Fibroblast of skin of right biceps (primary cell): Measurements from ENCODE around the gene KPNA2.
"Not testable (repeated sequence)": the region's sequence is repeated elsewhere in the genome, so short reads cannot be mapped to it uniquely, and the experiment has no call there.

ENCODE experiments used
- DNase-seq: peaks from one replicate; pipeline ENCODE4 v3.0.0-alpha.2; 2013

KPNA2 gene

GRCh38 chr17:68020791-68021190 is 14.7 kb upstream of the KPNA2 start:
- not testable (repeated sequence) for DNase-seq

- DNase-seq = no peak
Observed at GRCh38 chr17:68021963-68022362, 13.6 kb upstream of the KPNA2 start.

DNA sequence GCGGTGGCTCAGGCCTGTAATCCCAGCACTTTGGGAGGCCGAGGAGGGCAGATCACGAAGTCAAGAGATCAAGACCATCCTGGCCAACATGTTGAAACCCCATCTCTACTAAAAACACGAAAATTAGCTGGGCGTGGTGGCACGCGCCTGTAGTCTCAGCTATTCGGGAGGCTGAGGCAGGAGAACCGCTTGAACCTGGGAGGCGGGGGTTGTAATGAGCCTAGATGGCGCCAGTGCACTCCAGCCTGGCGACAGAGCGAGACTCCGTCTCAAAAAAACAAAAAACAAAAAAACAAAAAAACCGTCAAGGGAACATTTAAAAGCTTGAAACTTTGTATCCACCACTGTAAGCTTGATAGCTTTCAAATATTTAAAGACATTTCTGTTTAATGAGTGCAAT is 13.0 kb upstream of the KPNA2 start:
- not testable (repeated sequence) for DNase-seq

GRCh38 chr17:68029512-68030215 is 5.9 kb upstream of the KPNA2 start:
- DNase-seq = no peak

DNA sequence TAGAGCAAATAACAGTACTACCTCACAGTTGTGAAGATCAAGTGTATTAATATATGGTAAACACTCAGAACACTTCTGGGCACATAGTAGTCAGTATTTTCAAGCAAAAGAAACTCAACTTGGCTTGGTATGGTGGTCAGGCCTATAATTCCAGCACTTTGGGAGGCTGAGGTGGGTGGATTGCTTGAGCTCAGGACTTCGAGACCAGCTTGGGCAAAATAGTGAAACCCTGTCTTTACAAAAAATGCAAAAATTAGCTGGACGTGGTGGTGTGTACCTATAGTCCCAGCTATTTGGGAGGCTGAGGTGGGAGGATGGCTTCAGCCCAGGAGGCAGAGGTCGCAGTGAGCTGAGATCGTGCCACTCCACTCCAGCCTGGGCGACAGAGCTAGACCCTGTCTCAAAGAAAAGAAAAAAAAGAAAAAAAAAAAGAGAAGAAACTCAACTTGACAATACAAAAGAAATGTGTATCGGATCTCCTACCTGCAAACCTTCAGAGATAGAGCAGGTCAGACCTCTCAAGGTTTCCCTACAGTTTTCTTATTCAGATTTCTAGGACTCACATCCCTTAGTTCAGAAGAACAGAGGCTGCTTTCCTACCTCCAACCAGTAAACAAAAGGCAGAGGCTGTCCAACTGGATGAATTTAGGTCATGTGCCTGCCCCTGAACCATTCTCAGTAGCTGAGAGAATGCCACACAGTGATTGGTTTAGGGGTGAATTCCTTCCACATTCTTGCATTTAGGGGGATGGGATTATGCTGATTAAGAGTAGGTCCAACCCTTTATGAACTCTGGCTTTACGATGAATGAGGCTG is 1.7 kb upstream of the KPNA2 start:
- DNase-seq = peak; percentile 83

GRCh38 chr17:68034452-68034776 is 1.1 kb upstream of the KPNA2 start:
- DNase-seq = no peak

GRCh38 chr17:68035131-68035522 is 408 bp upstream of the KPNA2 start:
- no peak for DNase-seq

GRCh38 chr17:68036304-68037147 is 991 bp downstream of the KPNA2 start:
- DNase-seq = peak; percentile 74

DNA sequence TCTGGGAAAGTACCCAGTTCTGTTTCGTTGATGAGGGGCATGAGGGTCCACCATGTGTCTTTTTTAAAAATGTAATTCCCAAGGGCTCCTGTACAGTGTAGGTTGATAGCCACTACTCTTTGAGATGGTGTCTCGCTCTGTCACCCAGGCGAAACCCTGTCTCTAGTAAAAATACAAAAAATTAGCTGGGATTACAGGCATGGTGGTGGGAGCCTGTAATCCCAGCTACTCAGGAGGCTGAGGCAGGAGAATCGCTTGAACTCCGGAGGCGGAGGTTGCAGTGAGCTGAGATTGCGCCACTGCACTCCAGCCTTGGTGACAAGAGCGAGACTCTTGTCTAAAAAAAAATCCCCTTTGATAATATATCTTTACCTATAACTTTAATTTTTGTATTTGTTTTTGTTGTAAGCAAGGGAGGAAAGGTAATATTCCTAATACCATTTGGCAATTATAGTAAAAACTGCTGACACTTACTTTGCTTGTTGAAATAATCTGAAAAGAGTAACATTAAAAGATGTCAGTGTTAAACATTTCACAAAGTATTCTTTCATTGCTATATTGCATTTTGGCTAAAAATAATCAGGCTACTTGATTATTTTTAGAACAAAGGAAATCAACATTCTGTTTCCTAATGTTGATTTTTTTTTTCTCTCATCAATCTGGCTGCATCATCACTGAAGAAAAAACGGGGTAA is 11.8 kb downstream of the KPNA2 start:
- no peak for DNase-seq

GRCh38 chr17:68047890-68048542 is 12.5 kb downstream of the KPNA2 start:
- DNase-seq = peak; percentile 5

DNA sequence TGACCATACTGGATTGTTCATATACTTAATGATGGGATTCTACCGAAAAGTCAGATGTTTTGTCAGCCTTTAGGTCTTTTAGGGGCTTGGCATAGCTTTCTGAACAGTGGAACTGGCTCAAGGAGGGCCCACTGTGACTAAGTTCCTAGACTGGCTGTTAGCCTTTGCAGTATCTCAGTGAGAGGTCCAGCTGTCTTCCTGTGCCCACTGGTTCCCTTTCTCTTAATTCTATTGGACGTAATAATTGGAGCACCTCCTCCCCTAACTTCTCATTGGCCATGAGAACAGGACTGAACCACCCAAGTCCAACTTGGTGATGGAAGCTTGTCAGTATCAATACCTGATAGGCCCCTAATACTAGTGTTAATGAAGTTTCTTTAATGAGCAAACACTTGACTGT is 13.5 kb downstream of the KPNA2 start:
- peak; percentile 30 for DNase-seq

DNA sequence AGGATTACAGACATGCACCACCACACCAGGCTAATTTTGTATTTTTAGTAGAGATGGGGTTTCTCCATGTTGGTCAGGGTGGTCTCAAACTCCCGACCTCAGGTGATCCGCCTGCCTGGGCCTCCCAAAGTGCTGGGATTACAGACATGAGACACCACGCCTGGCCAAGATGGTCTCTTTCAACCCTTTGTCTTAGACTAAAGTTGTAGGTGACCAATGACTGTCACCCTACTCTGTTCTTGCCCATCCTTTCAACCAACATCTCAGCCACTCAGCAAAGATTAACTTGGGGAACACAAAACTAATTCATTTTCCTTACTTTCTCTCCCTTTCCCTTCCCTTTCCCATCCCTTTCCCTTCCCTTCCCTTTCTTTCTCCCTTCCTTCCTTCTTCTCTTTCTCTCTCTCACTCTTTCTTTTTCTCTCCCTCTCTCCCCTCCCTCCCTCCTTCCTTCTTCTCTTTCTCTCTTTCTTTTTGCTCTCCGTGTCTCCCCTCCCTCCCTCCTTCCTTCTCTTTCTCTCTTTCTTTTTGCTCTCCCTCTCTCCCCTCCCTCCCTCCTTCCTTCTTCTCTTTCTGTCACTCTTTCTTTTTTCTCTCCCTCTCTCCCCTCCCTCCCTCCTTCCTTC is 14.4 kb downstream of the KPNA2 start:
- DNase-seq = not testable (repeated sequence)

DNA sequence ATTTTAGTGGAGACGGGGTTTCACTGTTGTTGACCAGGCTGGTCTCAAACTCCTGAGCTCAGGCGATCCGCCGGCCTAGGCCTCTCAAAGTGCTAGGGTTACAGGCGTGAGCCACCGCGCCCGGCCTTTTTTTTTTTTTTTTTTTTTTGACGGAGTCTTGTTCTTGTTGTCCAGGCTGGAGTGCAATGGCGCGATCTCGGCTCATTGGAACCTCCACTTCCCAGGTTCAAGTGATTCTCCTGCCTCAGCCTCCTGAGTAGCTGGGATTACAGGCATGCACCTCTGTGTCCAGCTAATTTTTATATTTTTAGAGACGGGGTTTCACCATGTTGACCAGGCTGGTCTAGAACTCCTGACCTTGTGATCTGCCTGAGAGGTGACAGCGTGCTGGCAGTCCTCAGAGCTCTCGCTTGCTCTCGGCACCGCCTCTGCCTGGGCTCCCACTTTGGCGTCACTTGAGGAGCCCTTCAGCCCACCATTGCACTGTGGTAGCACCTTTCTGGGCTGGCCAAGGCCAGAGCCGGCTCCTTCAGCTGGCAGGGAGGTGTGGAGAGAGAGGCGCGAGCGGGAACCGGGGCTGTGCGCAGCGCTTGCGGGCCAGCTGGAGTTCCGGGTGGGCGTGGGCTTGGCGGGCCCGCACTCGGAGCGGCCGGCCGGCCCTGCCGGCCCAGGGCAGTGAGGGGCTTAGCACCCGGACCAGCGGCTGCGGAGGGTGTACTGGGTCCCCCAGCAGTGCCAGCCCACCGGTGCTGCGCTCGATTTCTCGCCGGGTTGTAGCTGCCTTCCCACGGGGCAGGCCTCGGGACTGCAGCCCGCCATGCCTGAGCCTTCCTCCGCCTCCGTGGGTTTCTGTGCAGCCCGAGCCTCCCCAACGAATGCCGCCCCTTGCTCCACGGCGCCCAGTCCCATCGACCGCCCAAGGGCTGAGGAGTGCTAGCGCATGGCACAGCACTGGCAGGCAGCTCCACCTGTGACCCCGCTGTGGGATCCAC is 16.1 kb downstream of the KPNA2 start:
- DNase-seq = not testable (repeated sequence)

DNA sequence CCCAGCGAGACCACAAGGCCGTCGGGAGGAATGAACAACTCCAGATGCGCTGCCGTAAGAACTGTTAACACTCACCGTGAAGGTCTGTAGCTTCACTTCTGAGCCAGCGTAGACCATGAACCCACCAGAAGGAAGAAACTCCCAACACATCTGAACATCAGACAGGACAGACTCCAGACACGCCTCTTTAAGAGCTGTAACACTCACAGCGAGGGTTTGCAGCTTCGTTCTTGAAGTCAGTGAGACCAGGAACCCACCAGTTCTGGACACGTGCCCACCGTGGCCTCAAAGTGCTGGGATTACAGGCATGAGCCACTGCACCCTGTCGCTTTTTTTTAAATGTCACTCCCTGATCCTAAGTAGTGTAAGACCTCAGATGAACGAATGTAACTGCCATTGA is 17.3 kb downstream of the KPNA2 start:
- DNase-seq = no peak

DNA sequence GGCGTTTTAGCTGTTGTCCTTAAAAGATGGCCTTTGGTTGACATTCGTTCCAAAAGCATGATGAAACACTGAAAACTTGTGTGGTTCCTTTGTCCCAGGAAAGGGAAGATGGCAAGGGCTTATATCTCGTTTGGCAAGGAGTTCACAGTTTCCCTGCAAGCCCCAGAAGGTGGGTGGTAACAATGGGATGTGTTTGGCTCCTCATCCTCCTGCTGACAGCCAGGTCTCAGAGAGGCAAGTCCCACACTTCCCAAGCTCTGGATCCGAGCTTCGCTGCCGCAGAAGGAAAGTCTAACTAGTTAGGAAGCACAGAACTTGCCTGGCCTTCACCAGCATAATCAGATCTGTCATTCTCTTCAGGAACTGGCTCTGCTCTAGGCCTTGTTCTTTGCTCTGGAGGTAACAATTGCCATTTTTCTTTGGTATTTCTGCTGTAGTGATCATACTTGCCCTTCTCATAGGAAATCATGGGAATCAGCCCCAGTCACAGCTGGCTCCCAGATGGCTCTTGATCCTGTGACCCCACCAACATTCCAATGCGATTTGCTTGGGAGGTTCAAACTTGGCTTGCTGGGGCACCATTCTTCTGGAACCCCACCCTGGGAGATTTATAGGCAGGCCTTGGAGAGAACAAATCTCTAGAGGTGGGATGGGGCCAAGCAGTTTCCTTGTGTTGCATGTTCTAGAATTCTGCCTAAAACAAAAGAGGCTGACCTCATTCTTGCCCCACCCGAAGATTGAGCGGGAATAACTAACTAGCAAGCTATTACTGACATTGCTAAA is 17.9 kb downstream of the KPNA2 start:
- peak; percentile 66 for DNase-seq

DNA sequence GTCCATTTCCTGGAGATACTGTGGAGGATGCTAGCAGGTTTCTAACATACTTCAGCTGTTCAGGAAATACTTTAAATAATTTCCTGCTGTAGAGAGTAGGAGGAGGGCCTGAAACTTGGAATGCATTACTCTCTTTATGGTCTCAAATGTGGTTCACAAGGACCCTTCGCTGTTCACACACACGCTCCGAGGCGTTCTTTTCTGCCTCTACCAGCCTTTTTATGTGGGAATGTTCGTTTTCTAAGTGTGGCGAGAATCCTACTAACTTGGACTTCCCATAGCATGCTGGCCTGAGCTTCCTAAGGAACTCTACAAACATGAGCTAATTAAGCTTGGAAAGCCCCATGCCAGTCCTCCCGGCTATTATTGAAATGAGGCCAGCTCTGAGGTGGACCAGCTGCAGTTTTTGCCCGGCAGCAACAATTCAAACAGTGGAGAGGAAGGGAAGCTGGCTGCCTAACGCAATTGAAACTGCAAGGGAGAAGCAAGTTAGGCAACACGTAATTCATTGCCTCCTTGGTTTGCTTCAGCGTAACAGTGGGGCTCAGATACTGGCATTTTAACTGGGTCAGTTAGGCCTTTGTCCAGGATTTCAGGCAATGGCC is 18.9 kb downstream of the KPNA2 start:
- peak; percentile 76 for DNase-seq

DNA sequence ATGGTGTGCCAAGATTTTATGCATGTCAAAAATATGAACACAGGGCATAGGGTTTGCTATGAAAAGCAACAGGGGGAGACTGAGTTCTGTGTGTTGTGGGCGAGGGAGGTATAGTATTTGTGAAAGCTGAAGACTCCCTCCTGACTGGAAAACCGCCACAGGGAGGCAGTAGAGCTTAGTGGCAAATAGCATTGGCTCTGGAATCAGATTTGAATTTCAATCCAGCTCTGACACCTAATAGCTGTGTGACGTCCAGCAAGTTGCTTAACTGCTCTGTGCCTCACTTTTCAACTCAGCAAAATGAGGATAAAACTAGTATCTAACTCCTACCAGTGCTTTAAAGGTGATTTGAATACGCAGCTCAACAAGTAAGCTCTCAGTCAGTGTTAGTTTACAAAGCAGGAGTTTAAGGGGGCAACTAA is 22.0 kb downstream of the KPNA2 start:
- no peak for DNase-seq

DNA sequence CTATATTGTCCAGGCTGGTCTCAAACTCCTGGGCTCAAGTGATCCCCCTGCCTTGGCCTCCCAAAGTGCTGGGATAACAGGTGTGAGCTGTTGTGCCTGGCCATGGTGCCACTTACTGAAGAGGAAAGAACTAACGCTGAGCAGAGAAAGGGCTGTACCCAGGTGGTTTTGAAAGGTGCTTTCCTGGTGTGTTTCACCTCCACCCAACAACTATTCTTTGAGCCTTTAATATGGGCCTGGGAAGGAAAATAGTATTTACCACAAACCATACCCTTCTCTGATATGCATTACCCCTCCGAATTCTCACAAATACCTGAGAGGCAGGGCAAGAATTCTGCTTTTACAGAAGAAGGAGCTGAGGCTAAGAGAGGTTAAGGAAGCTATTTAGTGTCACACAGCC is 24.8 kb downstream of the KPNA2 start:
- DNase-seq = no peak
